GM23338 (cell line): ENCODE measurements around the gene ABCA5. TPM values are rescaled to one million over a fixed set of nuclear protein-coding genes. Genes with fewer than 3 reads are reported as not detected.
"Not testable (repeated sequence)": the region's sequence is repeated elsewhere in the genome, so short reads cannot be mapped to it uniquely, and the experiment has no call there.

Source experiments
- ATAC-seq: fragments of 200-7000 bp; cut with Tn5 transposase; 3 replicates; pipeline ENCODE4 v1.9.1; 2020
- DNase-seq: peaks from one replicate; pipeline ENCODE4 v3.0.0-alpha.2; 2015; ENCODE audit warnings: low spot score
- H2AFZ ChIP-seq: fragments of 200-600 bp; sonication (generic); 2 replicates; pipeline ENCODE4 v1.8.0; 2016; ENCODE audit warnings: antibody characterized with exemption, mild to moderate bottlenecking, moderate library complexity
- H3F3A ChIP-seq: fragments of 200-600 bp; sonication (generic); replicated peaks from 2 replicates; pipeline ENCODE4 v1.8.0; 2017; ENCODE audit warnings: antibody characterized with exemption, mixed run types, low read depth
- H3K27ac ChIP-seq: fragments of 200-600 bp; sonication (generic); 2 replicates; pipeline ENCODE4 v1.6.1; 2016; ENCODE audit warnings: low read depth
- H3K27me3 ChIP-seq: fragments of 200-600 bp; sonication (generic); 2 replicates; pipeline ENCODE4 v1.8.0; 2016; ENCODE audit warnings: mild to moderate bottlenecking, mixed run types, moderate library complexity; ENCODE audit not compliant: insufficient read depth
- H3K36me3 ChIP-seq: fragments of 200-600 bp; sonication (generic); 2 replicates; pipeline ENCODE4 v1.8.0; 2016; ENCODE audit warnings: mild to moderate bottlenecking; ENCODE audit not compliant: insufficient read depth
- H3K4me1 ChIP-seq: fragments of 200-600 bp; sonication (generic); 2 replicates; pipeline ENCODE4 v1.8.0; 2016; ENCODE audit warnings: mild to moderate bottlenecking, moderate library complexity; ENCODE audit not compliant: insufficient read depth
- H3K4me2 ChIP-seq: fragments of 200-600 bp; sonication (generic); 2 replicates; pipeline ENCODE4 v1.7.1; 2017; ENCODE audit warnings: mixed run types
- H3K4me3 ChIP-seq: fragments of 200-600 bp; sonication (generic); 2 replicates; pipeline ENCODE4 v1.6.1; 2016; ENCODE audit warnings: mixed run types
- H3K79me2 ChIP-seq: fragments of 200-600 bp; sonication (generic); replicated peaks from 2 replicates; pipeline ENCODE4 v1.8.0; 2017; ENCODE audit warnings: mild to moderate bottlenecking; ENCODE audit not compliant: insufficient read depth
- H3K9me2 ChIP-seq: fragments of 200-600 bp; sonication (generic); 2 replicates; pipeline ENCODE4 v1.8.0; 2017; ENCODE audit not compliant: insufficient read depth
- H4K20me1 ChIP-seq: fragments of 200-600 bp; sonication (generic); replicated peaks from 2 replicates; pipeline ENCODE4 v1.8.0; 2017; ENCODE audit warnings: mild to moderate bottlenecking; ENCODE audit not compliant: insufficient read depth
- H3K27ac Mint-ChIP-seq: 2 replicates; pipeline ENCODE4 v1.8.0; 2020; ENCODE audit warnings: inconsistent platforms, mild to moderate bottlenecking, moderate library complexity, mixed read lengths
- H3K27me3 Mint-ChIP-seq: 3 replicates; pipeline ENCODE4 v1.8.0; 2022; ENCODE audit warnings: low read depth, mild to moderate bottlenecking, moderate library complexity, mixed read lengths, inconsistent platforms; ENCODE audit not compliant: insufficient read depth, poor library complexity
- H3K36me3 Mint-ChIP-seq: 3 replicates; pipeline ENCODE4 v1.8.0; 2021; ENCODE audit warnings: low read depth, mild to moderate bottlenecking, inconsistent platforms, moderate library complexity, mixed read lengths
- H3K4me1 Mint-ChIP-seq: 3 replicates; pipeline ENCODE4 v1.8.0; 2020; ENCODE audit warnings: mild to moderate bottlenecking, inconsistent platforms, mixed read lengths
- H3K4me3 Mint-ChIP-seq: 3 replicates; pipeline ENCODE4 v1.8.0; 2021; ENCODE audit warnings: moderate library complexity, mild to moderate bottlenecking, inconsistent platforms, mixed read lengths
- H3K9me3 Mint-ChIP-seq: 3 replicates; pipeline ENCODE4 v1.8.0; 2020; ENCODE audit warnings: moderate library complexity, mild to moderate bottlenecking, inconsistent platforms, mixed read lengths
- CREB1 ChIP-seq: fragments of 250-450 bp; sonication (Bioruptor Pico); IDR thresholded peaks from 2 replicates; pipeline ENCODE4 v1.5.0; 2020; ENCODE audit warnings: low read depth, mild to moderate bottlenecking, moderate library complexity
- JUNB ChIP-seq: IDR thresholded peaks from one replicate; pipeline ENCODE4 v1.6.1; 2016; ENCODE audit warnings: antibody characterized with exemption; ENCODE audit not compliant: unreplicated experiment
- polyA plus RNA-seq: library from polyadenylated mRNA; unstranded; fragments of >200 nt; fragmentation: Nextera tagmentation; extraction: Ambion mirVana; gene quantifications from 2 replicates; pipeline ENCODE4 v1.2.1, GENCODE V29; 2016
- total RNA-seq: library from RNA; depleted of rRNA; stranded (reverse); fragments of >200 nt; shearing (Covaris generic); gene quantifications from 2 replicates; pipeline ENCODE4 v1.2.3, GENCODE V29; 2014
- TF ChIP-seq, protein P1 (sequence below): IDR thresholded peaks from 2 replicates; pipeline ENCODE4 v1.6.1; 2016; ENCODE audit warnings: antibody characterized with exemption
- TF ChIP-seq, protein P2 (sequence below): IDR thresholded peaks from one replicate; pipeline ENCODE4 v1.6.1; 2018; ENCODE audit warnings: antibody characterized with exemption; ENCODE audit not compliant: unreplicated experiment

Gene ABCA5
- total and polyA plus RNA-seq, 2 experiments from 2014 or later: 3.1 to 3.4 TPM

DNA sequence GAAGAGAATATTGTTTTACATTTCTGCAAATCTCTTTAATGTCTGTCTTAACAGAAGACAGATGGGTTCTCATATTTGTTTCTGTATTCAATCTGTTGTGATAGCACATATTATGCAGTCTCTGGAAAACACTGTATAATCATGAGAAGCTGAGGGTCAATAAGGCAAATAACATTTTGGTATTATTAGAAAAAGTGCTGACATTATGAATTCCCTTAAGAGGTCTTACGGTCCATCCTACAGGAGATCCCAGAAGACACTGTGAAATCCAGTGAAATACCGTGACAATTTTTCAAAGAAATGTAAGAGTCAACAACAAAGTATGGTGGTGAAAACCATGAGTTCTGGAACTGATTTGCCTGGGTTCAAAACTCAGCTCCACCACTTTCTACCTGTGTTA is 42.3 kb downstream of the ABCA5 start:
- Histone ChIP-seq H3K27me3 (no peaks in the 10 kb centered on the region), H2AFZ (no peak overlapping the region), H3K9me2 (no peaks in the 10 kb centered on the region), H3K4me3 (no peak overlapping the region), H4K20me1 (no peaks in the 10 kb centered on the region), H3K4me2 (no peak overlapping the region), H3K79me2 (no peaks in the 10 kb centered on the region), H3K36me3 (no peaks in the 10 kb centered on the region), H3K27ac (no peak overlapping the region), H3F3A (no peaks in the 10 kb centered on the region), H3K4me1 (no peaks in the 10 kb centered on the region)
- no peak for TF ChIP-seq JUNB
- TF ChIP-seq, protein P1, sequence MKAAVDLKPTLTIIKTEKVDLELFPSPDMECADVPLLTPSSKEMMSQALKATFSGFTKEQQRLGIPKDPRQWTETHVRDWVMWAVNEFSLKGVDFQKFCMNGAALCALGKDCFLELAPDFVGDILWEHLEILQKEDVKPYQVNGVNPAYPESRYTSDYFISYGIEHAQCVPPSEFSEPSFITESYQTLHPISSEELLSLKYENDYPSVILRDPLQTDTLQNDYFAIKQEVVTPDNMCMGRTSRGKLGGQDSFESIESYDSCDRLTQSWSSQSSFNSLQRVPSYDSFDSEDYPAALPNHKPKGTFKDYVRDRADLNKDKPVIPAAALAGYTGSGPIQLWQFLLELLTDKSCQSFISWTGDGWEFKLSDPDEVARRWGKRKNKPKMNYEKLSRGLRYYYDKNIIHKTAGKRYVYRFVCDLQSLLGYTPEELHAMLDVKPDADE: no peak
- Mint-ChIP-seq H3K9me3 (no peaks in the 10 kb centered on the region), H3K27ac (no peak overlapping the region), H3K4me1 (no peaks in the 10 kb centered on the region), H3K4me3 (no peak overlapping the region), H3K36me3 (no peaks in the 10 kb centered on the region), H3K27me3 (peaks cover 2% of the 10 kb centered on the region)
- ATAC-seq: no peak
- DNase-seq: no peak

DNA sequence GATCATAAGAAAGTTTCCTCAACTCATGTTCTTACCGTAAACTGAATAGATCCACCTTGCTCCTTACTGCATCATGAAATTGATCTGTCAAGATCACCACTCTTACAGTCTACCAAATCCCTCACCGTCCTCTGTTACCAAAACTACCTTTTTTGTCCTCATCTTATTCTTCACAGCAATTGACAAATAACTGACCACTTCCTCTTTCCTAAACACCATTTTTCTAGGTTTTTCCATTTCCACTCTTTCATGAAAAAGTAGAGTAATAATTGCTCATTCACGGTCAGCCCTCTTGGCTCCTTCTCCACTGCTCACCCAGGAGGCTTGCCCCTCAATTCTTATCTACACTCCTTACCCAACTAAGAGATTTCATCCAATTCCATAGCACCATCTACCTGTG is 44.9 kb downstream of the ABCA5 start:
- H3K4me2 ChIP-seq: no peak overlapping the region
- no peak overlapping the region; the same call in 1 of the 2 replicates for H3K27ac Mint-ChIP-seq
- no peaks in the 10 kb centered on the region for H3K36me3 ChIP-seq
- H3K27me3 ChIP-seq: no peaks in the 10 kb centered on the region
- H3K36me3 Mint-ChIP-seq: no peaks in the 10 kb centered on the region
- H3K9me2 ChIP-seq: no peaks in the 10 kb centered on the region
- no peak overlapping the region for H2AFZ ChIP-seq
- no peaks in the 10 kb centered on the region for H3K9me3 Mint-ChIP-seq
- H3K4me3 ChIP-seq: no peak overlapping the region
- no peaks in the 10 kb centered on the region for H4K20me1 ChIP-seq
- ATAC-seq: no peak
- H3F3A ChIP-seq: no peaks in the 10 kb centered on the region
- H3K27me3 Mint-ChIP-seq: peaks cover 2% of the 10 kb centered on the region
- DNase-seq: no peak
- TF ChIP-seq, protein P2, sequence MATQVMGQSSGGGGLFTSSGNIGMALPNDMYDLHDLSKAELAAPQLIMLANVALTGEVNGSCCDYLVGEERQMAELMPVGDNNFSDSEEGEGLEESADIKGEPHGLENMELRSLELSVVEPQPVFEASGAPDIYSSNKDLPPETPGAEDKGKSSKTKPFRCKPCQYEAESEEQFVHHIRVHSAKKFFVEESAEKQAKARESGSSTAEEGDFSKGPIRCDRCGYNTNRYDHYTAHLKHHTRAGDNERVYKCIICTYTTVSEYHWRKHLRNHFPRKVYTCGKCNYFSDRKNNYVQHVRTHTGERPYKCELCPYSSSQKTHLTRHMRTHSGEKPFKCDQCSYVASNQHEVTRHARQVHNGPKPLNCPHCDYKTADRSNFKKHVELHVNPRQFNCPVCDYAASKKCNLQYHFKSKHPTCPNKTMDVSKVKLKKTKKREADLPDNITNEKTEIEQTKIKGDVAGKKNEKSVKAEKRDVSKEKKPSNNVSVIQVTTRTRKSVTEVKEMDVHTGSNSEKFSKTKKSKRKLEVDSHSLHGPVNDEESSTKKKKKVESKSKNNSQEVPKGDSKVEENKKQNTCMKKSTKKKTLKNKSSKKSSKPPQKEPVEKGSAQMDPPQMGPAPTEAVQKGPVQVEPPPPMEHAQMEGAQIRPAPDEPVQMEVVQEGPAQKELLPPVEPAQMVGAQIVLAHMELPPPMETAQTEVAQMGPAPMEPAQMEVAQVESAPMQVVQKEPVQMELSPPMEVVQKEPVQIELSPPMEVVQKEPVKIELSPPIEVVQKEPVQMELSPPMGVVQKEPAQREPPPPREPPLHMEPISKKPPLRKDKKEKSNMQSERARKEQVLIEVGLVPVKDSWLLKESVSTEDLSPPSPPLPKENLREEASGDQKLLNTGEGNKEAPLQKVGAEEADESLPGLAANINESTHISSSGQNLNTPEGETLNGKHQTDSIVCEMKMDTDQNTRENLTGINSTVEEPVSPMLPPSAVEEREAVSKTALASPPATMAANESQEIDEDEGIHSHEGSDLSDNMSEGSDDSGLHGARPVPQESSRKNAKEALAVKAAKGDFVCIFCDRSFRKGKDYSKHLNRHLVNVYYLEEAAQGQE: no peak
- no peak for TF ChIP-seq CREB1 (CRISPR knock-in tag)
- H3K4me1 ChIP-seq: no peaks in the 10 kb centered on the region
- no peak overlapping the region for H3K27ac ChIP-seq
- H3K79me2 ChIP-seq: no peaks in the 10 kb centered on the region
- no peak overlapping the region for H3K4me3 Mint-ChIP-seq
- no peaks in the 10 kb centered on the region for H3K4me1 Mint-ChIP-seq

DNA sequence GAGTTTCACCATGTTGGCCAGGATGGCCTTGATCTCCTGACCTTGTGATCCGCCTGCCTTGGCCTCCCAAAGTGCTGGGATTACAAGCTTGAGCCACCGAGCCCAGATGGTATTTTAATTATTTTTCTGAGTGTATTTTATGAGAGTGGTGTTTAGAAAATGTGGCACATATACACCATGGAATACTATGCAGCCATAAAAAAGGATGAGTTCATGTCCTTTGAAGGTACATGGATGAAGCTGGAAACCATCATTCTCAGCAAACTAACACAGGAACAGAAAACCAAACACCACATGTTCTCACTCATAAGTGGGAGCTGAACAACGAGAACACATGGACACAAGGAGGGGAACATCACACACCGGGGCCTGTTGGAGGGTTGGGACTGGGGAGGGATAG is 50.7 kb downstream of the ABCA5 start:
- not testable (repeated sequence) for H3K27me3 Mint-ChIP-seq, H3K36me3 Mint-ChIP-seq, H3K27ac ChIP-seq, DNase-seq, H3K79me2 ChIP-seq, H3K27me3 ChIP-seq, H3F3A ChIP-seq, H3K36me3 ChIP-seq, H4K20me1 ChIP-seq, H3K4me1 ChIP-seq, H3K4me3 ChIP-seq, ATAC-seq, H3K4me3 Mint-ChIP-seq, H3K9me2 ChIP-seq, H3K4me2 ChIP-seq, H2AFZ ChIP-seq, H3K9me3 Mint-ChIP-seq, H3K4me1 Mint-ChIP-seq, H3K27ac Mint-ChIP-seq
